ACHN (cell line): ENCODE data around the gene APEX1.

Source experiments
- DNase-seq: peaks from one replicate; pipeline ENCODE4 v3.0.0-alpha.2; 2015
- in situ Hi-C: cut with HindIII; loops from 2 replicates; pipeline ENCODE4 v1.10.0; 2017; ENCODE audit warnings: low sequenced_read_pairs, low pct_ligation_motif_present, low pct_unique_long_range_greater_than_20kb

Gene APEX1

GRCh38 chr14:20469242-20469889 is 14.3 kb downstream of the APEX1 start, which contains the start of gene PNP:
Gene PNP (plus strand): TSS chr14:20469406. CDS start chr14:20469525, 119 bp downstream.
- in situ Hi-C loops, result no loop called here
- DNase-seq, result peak; percentile 84

- in situ Hi-C loops, result no loop called here
- peak; percentile 82 for DNase-seq
These were observed 15.0 kb downstream of the APEX1 start for GRCh38 chr14:20469890-20470602.

GRCh38 chr14:20470603-20470901 is 15.5 kb downstream of the APEX1 start:
- in situ Hi-C loops, result no loop called here
- DNase-seq, result no peak

DNA sequence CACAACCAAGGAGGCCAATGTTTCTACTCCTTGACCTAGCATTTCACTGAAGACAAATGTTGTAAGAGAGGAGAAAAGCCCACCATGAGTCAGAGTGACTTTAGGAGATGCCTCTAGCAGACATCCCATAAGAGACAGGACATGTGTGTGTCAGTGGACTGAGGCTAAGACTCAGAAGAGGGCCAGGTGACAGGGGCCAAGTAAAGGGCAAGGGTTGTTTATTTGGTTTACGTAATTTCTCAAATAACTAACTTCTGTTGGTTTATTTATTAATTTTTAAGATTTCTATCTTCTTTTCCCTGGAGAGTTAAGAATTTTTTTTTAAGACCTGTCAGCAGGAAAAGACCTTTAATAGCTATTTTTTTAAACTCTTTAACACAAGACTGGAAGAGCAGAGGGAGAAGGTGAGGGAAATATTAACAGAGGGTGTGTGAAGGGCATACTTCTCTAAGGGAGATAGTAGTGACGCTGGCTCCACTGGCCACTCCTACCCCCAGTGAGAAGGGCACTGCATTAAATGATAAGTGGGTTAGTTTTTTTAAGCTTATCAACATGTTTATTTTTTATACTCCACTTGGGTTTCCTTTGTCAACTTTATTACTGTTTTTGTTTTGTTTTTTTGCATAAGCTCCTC is 17.6 kb downstream of the APEX1 start:
- in situ Hi-C loops, result no loop called here
- no peak for DNase-seq

GRCh38 chr14:20476776-20477175 is 21.8 kb downstream of the APEX1 start:
- DNase-seq, result no peak
- in situ Hi-C loops, result no loop called here

GRCh38 chr14:20477211-20477876 is 22.3 kb downstream of the APEX1 start:
- in situ Hi-C loops, result no loop called here
- no peak for DNase-seq

- in situ Hi-C loops, result no loop called here
- DNase-seq, result no peak
These were observed 23.9 kb downstream of the APEX1 start for GRCh38 chr14:20478894-20479293.

DNA sequence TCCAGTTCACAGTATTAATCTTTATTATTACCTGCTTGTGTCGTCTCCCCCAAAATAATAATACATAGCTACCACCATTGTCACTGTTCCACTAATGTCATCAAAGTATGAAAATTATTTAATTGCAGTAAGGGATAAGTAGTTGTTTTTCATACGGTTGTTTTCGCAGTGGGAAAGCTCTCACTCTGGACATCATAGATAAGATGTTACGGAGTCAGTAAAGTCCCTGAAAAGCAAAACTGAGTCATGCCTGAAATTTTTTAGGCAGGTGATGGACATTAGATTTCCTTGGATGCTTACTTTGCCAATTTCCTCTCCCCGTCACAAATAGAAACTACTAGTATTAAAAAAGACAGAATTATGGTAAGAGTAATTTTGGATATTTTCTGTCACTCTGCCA is 27.4 kb downstream of the APEX1 start:
- DNase-seq, result no peak
- in situ Hi-C loops, result no loop called here

- DNase-seq, result no peak
- in situ Hi-C loops, result no loop called here
These were observed 30.9 kb downstream of the APEX1 start for GRCh38 chr14:20485900-20486299.

DNA sequence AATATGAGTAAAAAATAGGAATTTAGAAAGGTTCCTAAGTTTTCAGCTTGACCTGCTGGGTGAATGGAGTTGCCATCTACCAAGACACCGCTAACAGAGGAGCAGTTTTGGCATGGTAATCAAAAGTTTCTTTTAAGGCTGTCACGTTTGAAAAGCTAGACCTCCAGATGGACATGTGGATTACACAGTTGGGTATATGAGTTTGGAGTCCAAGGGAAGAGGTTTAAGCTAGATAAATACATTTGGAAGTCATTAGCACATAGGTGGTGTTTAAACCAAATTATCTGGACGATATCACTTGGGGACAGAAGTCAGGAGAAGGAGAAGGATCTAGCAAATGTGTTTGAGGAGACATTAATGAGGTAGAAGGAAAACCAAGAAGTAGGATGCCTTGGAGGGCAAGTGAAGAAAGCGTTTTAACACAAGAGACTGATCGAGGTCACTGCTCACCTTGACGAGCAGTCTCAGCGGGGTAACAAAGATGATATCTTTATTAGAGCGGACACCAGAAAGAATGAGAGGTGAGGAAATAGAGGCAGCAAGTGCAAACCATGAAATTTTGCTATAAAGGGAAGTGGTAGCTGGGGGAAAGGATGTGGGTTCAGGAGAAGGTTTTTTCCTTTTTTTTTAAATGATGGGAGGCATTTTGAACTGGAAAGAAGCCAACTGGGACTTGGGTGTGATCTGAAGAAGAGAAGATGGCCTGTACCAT is 31.8 kb downstream of the APEX1 start:
- in situ Hi-C loops, result no loop called here
- DNase-seq, result no peak

- in situ Hi-C loops, result no loop called here
- no peak for DNase-seq
These were observed 32.3 kb downstream of the APEX1 start for GRCh38 chr14:20487396-20487725.

- in situ Hi-C loops, result no loop called here
- no peak for DNase-seq
These were observed 34.3 kb downstream of the APEX1 start for GRCh38 chr14:20489093-20489994.

- in situ Hi-C loops, result no loop called here
- DNase-seq, result no peak
These were observed 35.5 kb downstream of the APEX1 start for GRCh38 chr14:20490563-20490962.

- in situ Hi-C loops, result no loop called here
- DNase-seq, result no peak
These were observed 37.5 kb downstream of the APEX1 start for GRCh38 chr14:20492486-20492885.

DNA sequence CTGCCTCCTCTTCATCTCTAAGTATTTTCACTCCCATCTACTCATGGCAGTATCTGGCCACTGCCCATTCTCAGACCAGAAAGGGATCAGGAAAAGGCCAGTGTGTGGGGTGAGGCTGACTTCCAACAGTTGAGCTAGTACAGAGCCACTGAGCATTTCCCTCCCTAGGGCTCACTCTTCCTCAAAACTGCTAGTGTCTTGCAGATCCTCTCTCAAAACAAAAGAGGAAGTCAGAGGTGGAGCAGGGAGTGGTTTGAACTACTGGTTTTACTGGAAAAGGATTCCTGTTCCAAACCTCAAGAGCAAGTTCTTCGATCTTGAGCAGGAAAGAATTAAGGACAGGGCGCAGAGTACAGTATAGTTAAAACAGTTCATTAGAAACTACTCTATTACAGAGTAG is 38.6 kb downstream of the APEX1 start:
- in situ Hi-C loops, result no loop called here
- DNase-seq, result no peak

- in situ Hi-C loops, result no loop called here
- DNase-seq, result no peak
These were observed 40.1 kb downstream of the APEX1 start for GRCh38 chr14:20494935-20495766.

GRCh38 chr14:20498622-20499021 is 43.6 kb downstream of the APEX1 start:
- no peak for DNase-seq
- in situ Hi-C loops, result no loop called here
